H9 (cell line): Measurements from ENCODE around the gene RMDN2. TPM values are rescaled to one million over a fixed set of nuclear protein-coding genes. Genes with fewer than 3 reads are reported as not detected.

ENCODE experiments used
- DNase-seq: peaks from one replicate; pipeline ENCODE4 v3.0.0-alpha.2; 2017
- H2AFZ ChIP-seq: one replicate; pipeline ENCODE4 v1.6.1; 2013; ENCODE audit warnings: mild to moderate bottlenecking, low read length, control low read depth, moderate library complexity
- H2AK5ac ChIP-seq: 2 replicates; pipeline ENCODE4 v1.6.1; 2013; ENCODE audit warnings: low read length, control low read depth, mixed read lengths; ENCODE audit not compliant: insufficient read length
- H2BK120ac ChIP-seq: one replicate; pipeline ENCODE4 v1.6.1; 2013; ENCODE audit warnings: low read depth, mild to moderate bottlenecking, low read length, control low read depth, inconsistent platforms; ENCODE audit not compliant: poor library complexity, severe bottlenecking
- H2BK12ac ChIP-seq: 2 replicates; pipeline ENCODE4 v1.6.1; 2013; ENCODE audit warnings: low read length, control low read depth, mixed read lengths, low read depth; ENCODE audit not compliant: insufficient read length
- H2BK15ac ChIP-seq: 2 replicates; pipeline ENCODE4 v1.6.1; 2013; ENCODE audit warnings: low read depth, low read length, control low read depth
- H2BK20ac ChIP-seq: one replicate; pipeline ENCODE4 v1.6.1; 2013; ENCODE audit warnings: low read depth, mild to moderate bottlenecking, low read length, control low read depth, inconsistent platforms; ENCODE audit not compliant: poor library complexity, severe bottlenecking
- H2BK5ac ChIP-seq: 2 replicates; pipeline ENCODE4 v1.6.1; 2013; ENCODE audit warnings: low read length, control low read depth, mixed read lengths; ENCODE audit not compliant: insufficient read length
- H3K14ac ChIP-seq: 2 replicates; pipeline ENCODE4 v1.6.1; 2013; ENCODE audit warnings: low read length, control low read depth; ENCODE audit not compliant: insufficient read depth
- H3K18ac ChIP-seq: 2 replicates; pipeline ENCODE4 v1.6.1; 2013; ENCODE audit warnings: low read depth, mild to moderate bottlenecking, mixed read lengths, low read length, control low read depth; ENCODE audit not compliant: insufficient read length
- H3K23ac ChIP-seq: 2 replicates; pipeline ENCODE4 v1.6.1; 2013; ENCODE audit warnings: low read length, control low read depth, mixed read lengths, low read depth; ENCODE audit not compliant: insufficient read length
- H3K23me2 ChIP-seq: 2 replicates; pipeline ENCODE4 v1.6.1; 2013; ENCODE audit warnings: low read depth, mild to moderate bottlenecking, mixed read lengths, low read length, control low read depth; ENCODE audit not compliant: insufficient read length, poor library complexity, severe bottlenecking
- H3K27ac ChIP-seq: 2 replicates; pipeline ENCODE4 v1.5.1; 2013; ENCODE audit warnings: low read length, control low read depth, mixed read lengths, low read depth; ENCODE audit not compliant: insufficient read length
- H3K27me3 ChIP-seq: 2 replicates; pipeline ENCODE4 v1.6.1; 2013; ENCODE audit warnings: low read length, control low read depth, inconsistent platforms; ENCODE audit not compliant: insufficient read depth
- H3K4ac ChIP-seq: 2 replicates; pipeline ENCODE4 v1.6.1; 2013; ENCODE audit warnings: low read depth, mild to moderate bottlenecking, control low read depth, inconsistent platforms, low read length, moderate library complexity
- H3K4me1 ChIP-seq: 2 replicates; pipeline ENCODE4 v1.6.1; 2013; ENCODE audit warnings: low read length, control low read depth, inconsistent platforms; ENCODE audit not compliant: insufficient read depth
- H3K4me2 ChIP-seq: 2 replicates; pipeline ENCODE4 v1.6.1; 2013; ENCODE audit warnings: low read length, control low read depth, mixed read lengths; ENCODE audit not compliant: insufficient read length, insufficient read depth
- H3K56ac ChIP-seq: 2 replicates; pipeline ENCODE4 v1.6.1; 2013; ENCODE audit warnings: low read depth, mild to moderate bottlenecking, mixed read lengths, low read length, control low read depth; ENCODE audit not compliant: insufficient read length
- H3K79me1 ChIP-seq: 2 replicates; pipeline ENCODE4 v1.6.1; 2013; ENCODE audit warnings: low read depth, mild to moderate bottlenecking, moderate library complexity, low read length, control low read depth, inconsistent platforms; ENCODE audit not compliant: insufficient read depth, poor library complexity, severe bottlenecking
- H3K79me2 ChIP-seq: 2 replicates; pipeline ENCODE4 v1.6.1; 2013; ENCODE audit warnings: low read length, control low read depth, inconsistent platforms; ENCODE audit not compliant: insufficient read depth
- H3K9ac ChIP-seq: 2 replicates; pipeline ENCODE4 v1.6.1; 2013; ENCODE audit warnings: low read length, control low read depth, mixed read lengths; ENCODE audit not compliant: insufficient read length; ENCODE audit errors: extremely low read depth
- H3K9me3 ChIP-seq: one replicate; pipeline ENCODE4 v1.6.1; 2013; ENCODE audit warnings: low read depth, low read length, inconsistent platforms; ENCODE audit not compliant: control insufficient read depth
- H3T11ph ChIP-seq: one replicate; pipeline ENCODE4 v1.6.1; 2013; ENCODE audit warnings: mild to moderate bottlenecking, low read length, control low read depth, inconsistent platforms
- H4K20me1 ChIP-seq: one replicate; pipeline ENCODE4 v1.6.1; 2013; ENCODE audit not compliant: control insufficient read depth, insufficient read length, insufficient read depth
- H4K5ac ChIP-seq: 2 replicates; pipeline ENCODE4 v1.6.1; 2013; ENCODE audit warnings: low read depth, mild to moderate bottlenecking, mixed read lengths, low read length, control low read depth; ENCODE audit not compliant: insufficient read length
- H4K8ac ChIP-seq: replicated peaks from 2 replicates; pipeline ENCODE4 v1.6.1; 2013; ENCODE audit warnings: low read length, control low read depth, mixed read lengths, low read depth; ENCODE audit not compliant: insufficient read length
- H4K91ac ChIP-seq: 2 replicates; pipeline ENCODE4 v1.6.1; 2013; ENCODE audit warnings: low read depth, mild to moderate bottlenecking, moderate library complexity, mixed read lengths, low read length, control low read depth; ENCODE audit not compliant: insufficient read length
- H3K27ac Mint-ChIP-seq, 3 experiments: 2 replicates in 2 of 3; 3 replicates in 1 of 3; pipeline ENCODE4 v1.8.0; 2020 to 2021; ENCODE audit warnings: mixed read lengths in 3 of 3, mild to moderate bottlenecking in 1 of 3, moderate library complexity in 1 of 3
- H3K27me3 Mint-ChIP-seq: 2 replicates; pipeline ENCODE4 v1.8.0; 2021; ENCODE audit warnings: low read depth, mild to moderate bottlenecking, moderate library complexity, mixed read lengths
- H3K36me3 Mint-ChIP-seq, 3 experiments: 2 replicates in 2 of 3; 3 replicates in 1 of 3; pipeline ENCODE4 v1.8.0; 2020 to 2021; ENCODE audit warnings: low read depth in 3 of 3, mixed read lengths in 3 of 3; ENCODE audit not compliant: insufficient read depth in 1 of 3
- H3K4me1 Mint-ChIP-seq, 2 experiments: 2 replicates each; pipeline ENCODE4 v1.8.0; 2020; ENCODE audit warnings: mixed read lengths in 2 of 2
- H3K4me3 Mint-ChIP-seq, 2 experiments: 2 replicates in 1 of 2; 3 replicates in 1 of 2; pipeline ENCODE4 v1.8.0; 2020 to 2021; ENCODE audit warnings: mild to moderate bottlenecking in 2 of 2, mixed read lengths in 2 of 2, moderate library complexity in 1 of 2
- H3K9me3 Mint-ChIP-seq, 2 experiments: 2 replicates in 1 of 2; 3 replicates in 1 of 2; pipeline ENCODE4 v1.8.0; 2020; ENCODE audit warnings: mild to moderate bottlenecking in 2 of 2, mixed read lengths in 2 of 2, moderate library complexity in 1 of 2
- CTCF ChIP-seq: fragments of 200-600 bp; sonication (generic); conservative IDR thresholded peaks from 3 replicates; pipeline ENCODE4 v1.8.0; 2021; ENCODE audit warnings: antibody characterized with exemption, mild to moderate bottlenecking
- WGBS: extraction: QIAGEN DNeasy Blood & Tissue Kit; methylation state at CpG from one replicate; pipeline ENCODE4 v1.1.7; 2013; ENCODE audit warnings: missing lambda C conversion rate, low lambda C conversion rate, mixed read lengths; ENCODE audit not compliant: insufficient read length; ENCODE audit errors: extremely low coverage; 5-methylcytosine and 5-hydroxymethylcytosine counted together
- total RNA-seq: library from RNA; stranded (reverse); gene quantifications from 2 replicates; pipeline ENCODE4 v1.2.1, GENCODE V29; 2021

Gene RMDN2
- total RNA-seq, 1 experiment from 2014 or later = 2.8 TPM

- H3K4ac ChIP-seq = no peak overlapping the region
- Mint-ChIP-seq H3K9me3 (no peaks in the 10 kb centered on the region), H3K27me3 (no peaks in the 10 kb centered on the region; the same call in 1 of the 2 replicates), H3K4me1 (no peaks in the 10 kb centered on the region), H3K36me3 (no peaks in the 10 kb centered on the region), H3K4me3 (no peak overlapping the region), H3K27ac (no peak overlapping the region)
- no peak overlapping the region for H4K5ac ChIP-seq
- no peak overlapping the region for H3K56ac ChIP-seq
- no peak overlapping the region for H3K14ac ChIP-seq
- no peak overlapping the region for H3K4me2 ChIP-seq
- H3T11ph ChIP-seq = no peak overlapping the region
- H3K23ac ChIP-seq = no peak overlapping the region
- no peak overlapping the region for H4K8ac ChIP-seq
- no peaks in the 10 kb centered on the region for H3K27me3 ChIP-seq
- no CpG with 5 or more reads among the region's 2 CpGs for WGBS
- H3K27ac ChIP-seq = no peak overlapping the region
- no peak for DNase-seq
- no peaks in the 10 kb centered on the region for H3K79me2 ChIP-seq
- H3K79me1 ChIP-seq = no peaks in the 10 kb centered on the region
- H2BK5ac ChIP-seq = no peak overlapping the region
- no peak overlapping the region for H4K91ac ChIP-seq
- H2BK12ac ChIP-seq = no peak overlapping the region
- H2BK120ac ChIP-seq = no peak overlapping the region
- no peak overlapping the region for H2AK5ac ChIP-seq
- no peak overlapping the region for H2AFZ ChIP-seq
- no peak overlapping the region for H2BK15ac ChIP-seq
- no peak for TF ChIP-seq CTCF
- H3K9me3 ChIP-seq = no peaks in the 10 kb centered on the region
- no peak overlapping the region for H2BK20ac ChIP-seq
- no peaks in the 10 kb centered on the region for H3K4me1 ChIP-seq
- H4K20me1 ChIP-seq = no peaks in the 10 kb centered on the region
- H3K18ac ChIP-seq = no peak overlapping the region
- no peak overlapping the region for H3K9ac ChIP-seq
- H3K23me2 ChIP-seq = no peaks in the 10 kb centered on the region
Observed at GRCh38 chr2:37912616-37913015, 12.5 kb upstream of the RMDN2 start.
